AG09309 (cell line): ENCODE results near the gene KIF9.
"Not testable (repeated sequence)": the region's sequence is repeated elsewhere in the genome, so short reads cannot be mapped to it uniquely, and the experiment has no call there.

Experiments
- DNase-seq: peaks from one replicate; pipeline ENCODE4 v3.0.0-alpha.2; 2010; ENCODE audit warnings: low read depth
- H3K4me3 ChIP-seq: 2 replicates; pipeline ENCODE4 v1.5.1; 2011; ENCODE audit warnings: mild to moderate bottlenecking, low read depth, low read length, moderate library complexity; ENCODE audit not compliant: control insufficient read depth
- TF ChIP-seq, protein P1 (sequence below): IDR thresholded peaks from 2 replicates; pipeline ENCODE4 v1.5.1; 2011; ENCODE audit warnings: mild to moderate bottlenecking, low read depth, low read length, inconsistent platforms; ENCODE audit not compliant: insufficient read depth, control insufficient read depth; ENCODE audit errors: missing control alignments

The KIF9 gene

DNA sequence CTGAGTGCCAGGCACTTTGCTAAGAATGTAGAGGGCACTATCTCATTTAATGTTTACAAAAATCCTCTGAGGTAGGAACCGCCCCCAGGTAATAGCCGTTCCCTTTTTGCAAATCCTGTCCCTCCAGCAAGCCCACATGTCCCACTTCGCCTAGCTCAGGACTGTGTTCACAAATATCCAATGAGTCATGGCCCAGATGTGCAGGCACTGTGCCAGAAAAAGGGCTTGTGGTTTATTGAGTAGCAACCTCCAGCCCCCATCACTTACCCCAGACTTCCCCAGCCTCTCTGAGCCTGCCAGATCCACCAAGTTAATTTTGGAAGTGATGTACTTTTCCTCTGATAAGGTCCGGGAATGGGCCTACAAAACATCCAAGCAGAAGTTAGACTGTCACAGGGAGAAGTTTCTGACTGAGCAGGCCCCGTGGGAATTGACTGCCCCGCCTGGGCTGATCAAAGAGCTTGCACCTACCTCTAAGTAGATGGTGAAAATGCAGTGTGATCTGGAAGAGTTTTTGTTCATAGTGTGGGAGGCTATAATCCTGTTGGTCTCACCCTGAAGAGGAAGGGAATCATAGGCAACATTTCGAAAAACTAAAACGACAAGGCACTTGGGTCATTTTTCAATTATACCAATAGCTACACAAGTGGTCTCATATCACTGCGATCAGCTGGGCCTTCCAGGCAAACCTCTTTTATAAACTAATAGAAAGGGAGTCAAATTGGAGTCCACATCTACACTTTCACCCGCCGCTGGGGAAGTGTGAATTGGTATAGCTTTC is 15.7 kb downstream of the KIF9 start:
- TF ChIP-seq, protein P1, sequence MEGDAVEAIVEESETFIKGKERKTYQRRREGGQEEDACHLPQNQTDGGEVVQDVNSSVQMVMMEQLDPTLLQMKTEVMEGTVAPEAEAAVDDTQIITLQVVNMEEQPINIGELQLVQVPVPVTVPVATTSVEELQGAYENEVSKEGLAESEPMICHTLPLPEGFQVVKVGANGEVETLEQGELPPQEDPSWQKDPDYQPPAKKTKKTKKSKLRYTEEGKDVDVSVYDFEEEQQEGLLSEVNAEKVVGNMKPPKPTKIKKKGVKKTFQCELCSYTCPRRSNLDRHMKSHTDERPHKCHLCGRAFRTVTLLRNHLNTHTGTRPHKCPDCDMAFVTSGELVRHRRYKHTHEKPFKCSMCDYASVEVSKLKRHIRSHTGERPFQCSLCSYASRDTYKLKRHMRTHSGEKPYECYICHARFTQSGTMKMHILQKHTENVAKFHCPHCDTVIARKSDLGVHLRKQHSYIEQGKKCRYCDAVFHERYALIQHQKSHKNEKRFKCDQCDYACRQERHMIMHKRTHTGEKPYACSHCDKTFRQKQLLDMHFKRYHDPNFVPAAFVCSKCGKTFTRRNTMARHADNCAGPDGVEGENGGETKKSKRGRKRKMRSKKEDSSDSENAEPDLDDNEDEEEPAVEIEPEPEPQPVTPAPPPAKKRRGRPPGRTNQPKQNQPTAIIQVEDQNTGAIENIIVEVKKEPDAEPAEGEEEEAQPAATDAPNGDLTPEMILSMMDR, result no peak
- H3K4me3 ChIP-seq, result no peak overlapping the region
- peak; percentile 77 for DNase-seq

DNA sequence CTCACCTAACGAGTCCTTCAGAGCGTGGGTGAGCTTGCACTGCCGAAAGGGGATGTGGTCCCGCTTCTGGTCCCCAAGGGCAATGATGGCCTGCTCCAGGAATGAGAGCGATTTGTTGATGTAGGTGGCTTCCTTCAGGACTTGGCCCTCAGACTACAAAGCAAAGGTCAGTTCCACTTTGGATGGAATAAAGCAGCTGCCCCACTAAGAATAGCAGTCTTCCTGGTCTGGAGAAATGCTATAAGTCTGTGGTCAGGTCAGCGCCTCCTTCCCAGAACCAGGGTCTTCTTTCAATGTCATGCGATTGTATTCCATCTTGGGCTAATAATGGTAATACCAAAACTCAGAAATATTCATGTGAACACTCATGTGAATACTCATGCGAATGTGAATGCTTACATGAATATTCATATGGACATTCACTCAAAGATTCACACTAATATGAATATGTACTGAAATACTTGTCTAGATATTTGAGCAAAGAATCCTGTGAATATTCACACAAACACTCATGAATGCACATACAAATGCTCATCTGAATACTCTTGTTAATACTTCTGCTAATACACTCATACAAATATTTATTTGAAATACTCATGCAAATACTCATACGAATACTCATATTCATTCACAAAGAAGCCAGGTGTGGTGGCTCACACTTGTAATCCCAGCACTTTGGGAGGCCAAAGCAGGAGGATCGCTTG is 16.7 kb downstream of the KIF9 start:
- TF ChIP-seq, protein P1, result no peak
- DNase-seq, result no peak
- no peak overlapping the region for H3K4me3 ChIP-seq

DNA sequence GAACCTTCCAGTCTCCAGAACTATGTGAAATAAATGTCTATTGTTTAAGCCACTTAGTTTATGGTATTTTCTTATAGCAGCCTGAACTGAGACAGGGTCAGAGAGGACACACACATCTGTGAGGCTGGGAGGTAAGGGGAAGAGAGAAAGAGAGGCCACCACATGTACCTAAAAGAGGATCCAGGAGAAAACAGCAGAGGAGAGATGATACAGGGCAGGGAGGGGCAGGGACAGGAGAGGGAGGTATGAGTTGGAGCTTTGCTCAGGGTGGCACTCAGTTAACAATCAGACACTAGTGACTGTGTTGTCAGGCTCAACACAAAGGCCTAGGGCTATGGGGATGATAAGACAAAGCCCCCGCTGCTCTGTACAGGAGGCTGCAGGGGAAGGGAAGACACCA is 17.6 kb downstream of the KIF9 start:
- DNase-seq, result no peak
- TF ChIP-seq, protein P1, result no peak
- no peak overlapping the region for H3K4me3 ChIP-seq

DNA sequence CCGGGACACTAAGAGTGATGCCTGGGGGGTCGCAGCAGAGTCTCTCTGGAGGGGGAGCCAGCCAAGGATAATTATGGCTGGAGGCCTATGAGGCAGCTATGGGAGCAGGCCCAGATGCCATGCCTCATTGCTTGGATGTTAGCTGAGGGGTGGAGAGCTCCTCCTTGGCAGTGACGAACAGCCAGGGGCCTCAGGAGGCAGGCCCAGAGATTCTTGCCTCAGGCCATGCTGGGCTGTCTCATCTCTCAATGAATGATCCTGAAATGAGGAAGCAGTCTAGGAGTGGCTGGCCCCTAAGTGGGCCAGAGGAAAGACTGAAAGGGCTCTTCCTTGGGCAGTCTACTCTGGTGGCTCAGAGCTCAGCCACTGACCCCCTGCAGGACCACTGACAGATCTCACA is 21.3 kb downstream of the KIF9 start:
- TF ChIP-seq, protein P1, result no peak
- no peak overlapping the region for H3K4me3 ChIP-seq
- DNase-seq, result peak; percentile 11

DNA sequence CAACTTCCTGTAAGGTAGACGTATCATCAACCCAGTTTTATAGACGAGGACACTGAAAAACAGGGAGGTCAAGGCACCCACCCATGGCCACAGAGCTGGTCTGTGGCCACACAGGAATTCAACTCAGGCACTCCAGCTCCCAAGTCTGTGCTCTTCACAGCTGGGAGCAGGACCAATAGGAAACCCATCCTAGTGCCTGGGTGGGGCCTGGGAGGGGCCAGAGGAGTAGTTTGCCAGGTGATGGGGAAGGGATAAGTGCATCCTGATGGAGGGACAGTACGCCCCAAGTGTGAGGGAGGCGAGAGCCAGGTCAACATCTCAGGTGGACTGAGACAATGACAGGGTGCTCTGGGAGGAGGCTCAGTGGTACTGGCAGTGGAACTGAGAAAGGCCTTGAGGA is 22.0 kb downstream of the KIF9 start:
- no peak for DNase-seq
- no peak overlapping the region for H3K4me3 ChIP-seq

DNA sequence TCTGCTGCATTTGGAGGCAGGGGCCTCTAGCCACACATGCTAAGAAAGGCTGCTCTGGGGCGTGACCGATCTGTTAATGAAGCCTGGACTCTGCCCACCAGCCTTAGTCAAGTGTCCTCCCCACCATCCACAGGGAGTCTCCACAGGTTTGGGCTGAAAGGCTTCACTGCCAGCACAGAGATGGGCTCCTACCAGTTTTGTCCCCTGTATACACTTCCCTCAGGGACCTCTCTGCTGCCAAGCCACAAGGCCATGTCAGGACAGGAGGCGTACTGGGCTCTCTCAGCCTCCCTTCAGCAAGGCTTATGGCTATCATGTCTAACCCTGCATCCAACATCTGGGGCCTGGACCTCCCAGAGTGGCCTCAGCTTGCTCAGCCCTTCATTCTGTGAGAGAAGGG is 23.5 kb downstream of the KIF9 start:
- TF ChIP-seq, protein P1, result no peak
- no peak overlapping the region for H3K4me3 ChIP-seq
- DNase-seq, result no peak

More for the DNA sequence above, 22.0 kb downstream of the KIF9 start:
- TF ChIP-seq, protein P1, result no peak

DNA sequence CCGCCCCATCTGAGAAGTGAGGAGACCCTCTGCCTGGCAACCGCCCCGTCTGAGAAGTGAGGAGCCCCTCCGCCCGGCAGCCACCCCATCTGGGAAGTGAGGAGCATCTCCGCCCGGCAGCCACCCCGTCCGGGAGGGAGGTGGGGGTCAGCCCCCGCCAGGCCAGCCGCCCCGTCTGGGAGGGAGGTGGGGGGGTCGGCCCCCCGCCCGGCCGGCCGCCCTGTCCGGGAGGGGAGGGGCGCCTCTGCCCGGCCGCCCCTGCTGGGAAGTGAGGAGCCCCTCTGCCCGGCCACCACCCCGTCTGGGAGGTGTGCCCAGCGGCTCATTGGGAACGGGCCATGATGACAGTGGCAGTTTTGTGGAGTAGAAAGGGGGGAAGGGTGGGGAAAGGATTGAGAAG is 26.3 kb downstream of the KIF9 start:
- H3K4me3 ChIP-seq, DNase-seq: not testable (repeated sequence)
